RPMI8226 (cell line): Measurements from ENCODE around the gene TNFSF13.

Source experiments
- DNase-seq: peaks from one replicate; pipeline ENCODE4 v3.0.0-alpha.2; 2015

The TNFSF13 gene, protein sequence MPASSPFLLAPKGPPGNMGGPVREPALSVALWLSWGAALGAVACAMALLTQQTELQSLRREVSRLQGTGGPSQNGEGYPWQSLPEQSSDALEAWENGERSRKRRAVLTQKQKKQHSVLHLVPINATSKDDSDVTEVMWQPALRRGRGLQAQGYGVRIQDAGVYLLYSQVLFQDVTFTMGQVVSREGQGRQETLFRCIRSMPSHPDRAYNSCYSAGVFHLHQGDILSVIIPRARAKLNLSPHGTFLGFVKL

DNA sequence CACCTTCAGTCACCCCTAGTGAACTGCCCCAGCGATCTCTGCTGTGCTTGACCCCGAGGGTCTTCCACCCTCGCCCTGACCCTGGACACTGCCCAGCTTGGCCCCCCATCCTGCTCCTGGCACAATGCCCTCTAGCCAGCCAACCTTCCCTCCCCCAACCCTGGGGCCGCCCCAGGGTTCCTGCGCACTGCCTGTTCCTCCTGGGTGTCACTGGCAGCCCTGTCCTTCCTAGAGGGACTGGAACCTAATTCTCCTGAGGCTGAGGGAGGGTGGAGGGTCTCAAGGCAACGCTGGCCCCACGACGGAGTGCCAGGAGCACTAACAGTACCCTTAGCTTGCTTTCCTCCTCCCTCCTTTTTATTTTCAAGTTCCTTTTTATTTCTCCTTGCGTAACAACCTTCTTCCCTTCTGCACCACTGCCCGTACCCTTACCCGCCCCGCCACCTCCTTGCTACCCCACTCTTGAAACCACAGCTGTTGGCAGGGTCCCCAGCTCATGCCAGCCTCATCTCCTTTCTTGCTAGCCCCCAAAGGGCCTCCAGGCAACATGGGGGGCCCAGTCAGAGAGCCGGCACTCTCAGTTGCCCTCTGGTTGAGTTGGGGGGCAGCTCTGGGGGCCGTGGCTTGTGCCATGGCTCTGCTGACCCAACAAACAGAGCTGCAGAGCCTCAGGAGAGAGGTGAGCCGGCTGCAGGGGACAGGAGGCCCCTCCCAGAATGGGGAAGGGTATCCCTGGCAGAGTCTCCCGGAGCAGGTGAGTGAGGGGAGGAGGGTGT lies at the start of gene TNFSF13:
Gene TNFSF13 (plus strand): TSS at position 207 of the 776 bp plus-strand sequence. CDS start 290 bp downstream, at position 497.
- peak; percentile 25 for DNase-seq

DNA sequence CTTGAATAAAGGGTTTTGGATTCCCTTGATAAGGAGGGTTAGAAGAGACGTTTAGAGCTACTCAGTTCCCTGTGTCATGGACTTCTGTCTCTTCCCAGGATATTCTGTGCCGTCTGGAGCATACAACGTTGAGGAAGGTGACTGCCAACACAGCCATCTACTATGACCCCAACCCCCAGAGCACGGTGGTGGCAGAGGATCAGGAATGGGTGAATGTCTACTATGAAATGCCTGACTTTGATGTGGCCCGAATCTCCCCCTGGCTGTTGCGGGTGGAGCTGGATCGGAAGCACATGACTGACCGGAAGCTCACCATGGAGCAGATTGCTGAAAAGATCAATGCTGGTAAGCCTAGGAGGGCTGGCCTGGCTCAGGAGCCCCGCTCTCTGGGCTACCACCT lies 49.7 kb upstream of the TNFSF13 start:
- DNase-seq: no peak

DNA sequence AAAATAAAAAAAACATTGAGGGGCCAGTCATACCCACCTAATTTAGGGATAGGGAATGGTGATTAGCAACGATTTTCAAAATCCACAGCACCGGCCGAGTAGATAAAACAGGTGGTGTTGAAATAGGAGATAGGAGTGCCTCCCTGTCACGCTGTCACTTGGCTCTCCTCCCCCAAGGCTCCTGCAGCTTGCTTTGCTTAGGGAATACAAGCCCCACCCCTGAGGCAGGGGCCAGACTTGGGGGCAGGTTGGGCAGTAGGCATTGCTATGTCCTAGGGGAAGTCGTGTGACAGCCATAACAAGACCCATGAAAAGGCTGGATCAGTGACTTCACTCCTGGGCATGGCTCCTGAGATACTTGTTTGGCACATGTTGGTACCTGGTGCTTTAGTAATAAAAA lies 48.6 kb upstream of the TNFSF13 start:
- no peak for DNase-seq

DNA sequence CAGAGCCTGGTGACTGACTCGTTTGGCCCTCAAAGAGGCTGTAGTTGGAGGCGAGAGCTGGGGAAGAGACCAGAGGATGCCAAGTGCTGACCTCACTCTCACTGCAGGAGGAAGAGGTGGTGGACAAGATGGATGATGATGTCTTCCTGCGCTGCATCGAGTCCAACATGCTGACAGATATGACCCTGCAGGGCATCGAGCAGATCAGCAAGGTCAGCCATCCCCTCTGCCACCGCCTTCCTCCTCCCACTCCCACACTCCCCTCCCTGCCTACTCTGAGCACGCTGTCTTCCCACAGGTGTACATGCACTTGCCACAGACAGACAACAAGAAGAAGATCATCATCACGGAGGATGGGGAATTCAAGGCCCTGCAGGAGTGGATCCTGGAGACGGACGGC lies 47.4 kb upstream of the TNFSF13 start:
- DNase-seq: no peak

DNA sequence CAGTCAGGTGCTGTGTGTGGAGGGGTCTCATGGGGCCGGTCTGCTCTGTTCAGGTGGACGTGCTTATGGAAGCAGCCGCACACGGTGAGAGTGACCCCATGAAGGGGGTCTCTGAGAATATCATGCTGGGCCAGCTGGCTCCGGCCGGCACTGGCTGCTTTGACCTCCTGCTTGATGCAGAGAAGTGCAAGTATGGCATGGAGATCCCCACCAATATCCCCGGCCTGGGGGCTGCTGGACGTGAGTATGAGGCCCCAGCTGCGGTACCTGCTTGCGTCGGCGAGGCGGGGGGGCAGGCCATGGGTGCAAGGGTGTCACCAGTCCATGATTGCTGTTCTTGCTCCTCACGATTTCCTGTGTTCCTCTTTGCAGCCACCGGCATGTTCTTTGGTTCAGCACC lies 46.4 kb upstream of the TNFSF13 start:
- DNase-seq: no peak

DNA sequence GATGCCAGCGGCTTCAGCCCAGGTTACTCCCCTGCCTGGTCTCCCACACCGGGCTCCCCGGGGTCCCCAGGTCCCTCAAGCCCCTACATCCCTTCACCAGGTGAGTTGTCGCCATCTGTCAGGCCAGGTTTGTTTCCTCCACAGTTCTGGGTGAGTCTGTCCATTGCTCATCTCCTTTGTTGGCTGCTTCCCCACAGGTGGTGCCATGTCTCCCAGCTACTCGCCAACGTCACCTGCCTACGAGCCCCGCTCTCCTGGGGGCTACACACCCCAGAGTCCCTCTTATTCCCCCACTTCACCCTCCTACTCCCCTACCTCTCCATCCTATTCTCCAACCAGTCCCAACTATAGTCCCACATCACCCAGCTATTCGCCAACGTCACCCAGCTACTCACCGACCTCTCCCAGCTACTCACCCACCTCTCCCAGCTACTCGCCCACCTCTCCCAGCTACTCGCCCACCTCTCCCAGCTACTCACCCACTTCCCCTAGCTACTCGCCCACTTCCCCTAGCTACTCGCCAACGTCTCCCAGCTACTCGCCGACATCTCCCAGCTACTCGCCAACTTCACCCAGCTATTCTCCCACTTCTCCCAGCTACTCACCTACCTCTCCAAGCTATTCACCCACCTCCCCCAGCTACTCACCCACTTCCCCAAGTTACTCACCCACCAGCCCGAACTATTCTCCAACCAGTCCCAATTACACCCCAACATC lies 45.6 kb upstream of the TNFSF13 start:
- no peak for DNase-seq

DNA sequence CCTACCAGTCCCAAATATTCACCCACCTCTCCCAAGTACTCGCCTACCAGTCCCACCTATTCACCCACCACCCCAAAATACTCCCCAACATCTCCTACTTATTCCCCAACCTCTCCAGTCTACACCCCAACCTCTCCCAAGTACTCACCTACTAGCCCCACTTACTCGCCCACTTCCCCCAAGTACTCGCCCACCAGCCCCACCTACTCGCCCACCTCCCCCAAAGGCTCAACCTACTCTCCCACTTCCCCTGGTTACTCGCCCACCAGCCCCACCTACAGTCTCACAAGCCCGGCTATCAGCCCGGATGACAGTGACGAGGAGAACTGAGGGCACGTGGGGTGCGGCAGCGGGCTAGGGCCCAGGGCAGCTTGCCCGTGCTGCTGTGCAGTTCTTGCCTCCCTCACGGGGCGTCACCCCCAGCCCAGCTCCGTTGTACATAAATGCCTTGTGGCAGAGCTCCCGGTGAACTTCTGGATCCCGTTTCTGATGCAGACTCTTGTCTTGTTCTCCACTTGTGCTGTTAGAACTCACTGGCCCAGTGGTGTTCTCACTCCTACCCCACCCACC lies 44.6 kb upstream of the TNFSF13 start:
- DNase-seq: no peak

DNA sequence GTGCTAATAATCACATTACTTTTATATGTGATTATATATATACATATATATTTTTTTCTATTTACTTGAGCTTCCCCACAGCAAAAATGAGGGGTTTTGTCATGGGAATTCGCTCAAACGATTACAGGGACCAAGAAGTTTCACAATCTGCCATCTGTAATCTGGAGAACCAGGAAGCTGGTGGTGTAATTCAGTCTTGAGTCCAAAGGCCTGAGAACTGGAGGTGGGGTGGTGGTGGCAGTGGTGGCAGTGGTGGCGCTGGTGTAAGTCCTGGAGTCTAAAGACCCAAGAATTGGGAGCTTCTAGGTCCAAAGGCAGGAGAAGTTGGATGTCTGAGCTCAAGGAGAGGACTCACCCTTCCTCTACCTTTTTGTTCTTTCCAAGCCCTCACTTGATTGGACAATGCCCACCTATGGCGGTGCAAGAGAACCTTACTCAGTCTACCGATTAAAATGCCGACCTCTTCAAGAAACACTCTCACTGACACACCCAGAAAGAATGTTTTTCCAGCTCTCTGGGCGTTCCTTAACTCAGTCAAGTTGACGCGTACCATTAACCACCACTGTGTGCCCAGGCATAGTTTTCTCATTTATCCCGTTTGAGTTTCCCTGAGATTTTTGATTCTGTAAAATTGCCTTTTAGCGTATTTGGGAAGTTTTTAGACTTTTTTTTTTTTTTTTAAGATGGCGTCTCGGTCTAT lies 42.5 kb upstream of the TNFSF13 start:
- DNase-seq: no peak

DNA sequence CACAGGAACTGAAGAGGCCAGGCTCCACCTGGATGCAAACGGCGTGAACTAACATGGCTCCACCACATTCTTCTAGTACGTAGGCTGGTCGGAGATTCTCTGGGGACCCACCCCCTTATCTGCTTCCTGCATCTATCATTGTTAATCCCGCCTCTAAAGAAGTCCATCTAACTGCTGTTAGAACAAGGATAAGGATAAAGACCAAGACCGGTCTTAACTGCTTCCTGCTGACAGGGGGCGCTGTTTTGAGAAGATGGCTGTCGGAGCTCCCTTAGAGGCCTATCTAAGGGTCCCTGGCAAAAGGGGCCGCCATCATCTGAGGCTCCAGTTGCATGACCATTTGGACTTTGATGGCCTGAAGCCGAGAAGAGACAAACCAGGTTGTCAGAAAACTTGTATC lies 35.5 kb upstream of the TNFSF13 start:
- DNase-seq: peak; percentile 32

DNA sequence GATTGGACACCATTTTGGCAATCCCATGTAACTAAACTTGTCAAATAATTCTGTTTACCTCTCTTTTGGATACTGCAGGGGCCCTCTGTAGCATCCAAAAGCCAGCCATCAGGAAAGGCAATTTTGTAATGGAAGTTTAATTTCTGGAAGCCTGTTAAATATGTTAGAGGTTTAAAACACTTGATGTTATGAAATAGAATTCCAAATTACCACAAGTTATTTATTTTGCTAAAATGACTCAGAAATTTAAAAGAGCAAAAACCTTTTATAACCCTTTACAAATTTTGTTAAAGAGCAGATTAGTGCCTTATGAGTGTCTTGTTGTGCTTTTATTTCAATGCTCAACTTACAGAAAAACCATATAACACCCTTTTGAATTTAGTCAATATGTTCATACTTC lies 29.7 kb upstream of the TNFSF13 start:
- DNase-seq: no peak

DNA sequence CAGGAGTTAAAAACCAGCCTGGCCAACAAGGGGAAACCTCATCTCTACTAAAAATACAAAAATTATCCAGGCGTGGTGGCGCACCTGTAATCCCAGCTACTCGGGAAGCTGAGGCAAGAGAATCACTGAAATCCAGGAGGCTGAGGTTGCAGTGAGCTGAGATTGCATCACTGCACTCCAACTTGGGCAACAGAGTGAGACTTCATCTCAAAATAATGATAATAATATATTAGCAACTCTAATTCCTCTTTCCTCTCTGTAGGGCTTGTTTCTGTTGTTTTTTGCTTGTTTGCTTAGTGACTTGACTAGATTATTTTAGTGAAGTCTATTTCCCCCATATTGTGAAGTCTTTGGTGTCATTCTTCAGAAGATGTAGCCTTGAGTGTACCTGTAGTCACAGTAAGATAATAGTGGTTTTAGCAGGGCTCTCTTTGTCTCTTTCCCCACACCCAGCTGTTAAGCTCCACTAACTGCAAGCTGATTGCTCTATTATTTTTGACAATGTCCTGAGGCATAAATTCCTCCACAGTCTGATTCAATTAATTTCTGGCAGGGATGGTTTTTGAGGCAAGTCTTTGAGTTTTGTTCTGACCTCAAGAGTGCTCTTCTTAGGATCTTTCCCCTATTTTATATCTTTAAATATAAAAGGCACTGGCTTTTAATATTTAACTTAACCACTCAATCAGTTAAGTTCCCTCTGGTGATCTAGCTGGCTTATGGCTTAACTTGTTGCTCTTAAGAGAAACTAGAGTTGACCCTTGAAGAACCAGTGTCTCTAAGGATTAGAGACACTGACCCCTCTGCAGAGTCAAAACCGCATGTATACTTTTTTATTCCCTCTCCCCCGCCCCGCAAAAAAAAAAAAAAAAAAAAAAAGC lies 28.3 kb upstream of the TNFSF13 start:
- no peak for DNase-seq

DNA sequence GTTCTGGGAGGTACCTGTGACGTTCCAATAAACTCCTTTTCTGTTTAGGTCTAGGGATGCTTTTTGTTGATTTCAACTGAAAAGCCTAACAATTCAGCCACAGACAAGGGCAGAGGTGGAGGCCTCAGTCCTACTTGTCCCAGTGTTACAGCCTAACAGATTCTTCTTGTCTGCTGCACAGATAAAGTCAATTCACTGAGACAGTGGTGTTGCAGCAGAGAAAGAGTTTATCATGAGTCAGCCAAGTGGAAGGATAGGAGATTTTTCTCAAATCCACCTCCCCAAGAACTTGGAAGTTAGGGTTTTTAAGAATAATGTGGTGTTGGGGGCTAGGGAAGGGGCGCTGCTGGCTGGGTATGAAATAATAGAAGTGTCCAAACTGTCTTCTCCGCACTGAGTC lies 20.5 kb upstream of the TNFSF13 start:
- no peak for DNase-seq

DNA sequence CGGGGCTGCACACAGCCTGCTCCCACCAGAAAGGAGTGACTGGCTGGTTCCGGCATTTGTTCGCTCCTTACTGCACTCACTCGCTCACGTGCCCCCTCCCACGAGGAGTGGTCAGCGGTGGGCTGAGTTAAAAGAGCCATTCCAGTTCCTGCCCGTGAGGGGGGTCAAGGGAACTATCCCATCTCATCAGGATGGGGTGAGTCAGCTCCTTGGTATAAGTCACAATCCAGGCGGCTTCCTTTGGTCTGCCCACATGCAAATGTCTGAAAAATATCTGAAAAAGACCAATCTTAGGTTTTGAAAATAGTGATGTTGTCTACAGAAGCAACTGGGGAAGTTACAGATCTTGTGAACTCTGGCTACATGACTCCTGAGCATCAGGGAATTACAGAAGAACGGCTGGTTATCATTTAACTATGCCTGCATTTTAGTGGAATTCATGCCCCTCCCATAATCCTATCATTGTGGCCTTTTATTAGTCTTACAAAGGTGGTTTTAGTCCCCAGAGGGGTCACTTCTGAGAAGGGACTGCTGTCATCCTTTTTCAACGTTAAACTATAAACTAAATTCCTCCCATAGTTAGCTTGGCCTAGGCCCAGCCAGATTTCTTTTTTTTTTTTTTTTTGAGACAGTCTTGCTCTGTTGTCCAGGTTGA lies 19.5 kb upstream of the TNFSF13 start:
- no peak for DNase-seq

DNA sequence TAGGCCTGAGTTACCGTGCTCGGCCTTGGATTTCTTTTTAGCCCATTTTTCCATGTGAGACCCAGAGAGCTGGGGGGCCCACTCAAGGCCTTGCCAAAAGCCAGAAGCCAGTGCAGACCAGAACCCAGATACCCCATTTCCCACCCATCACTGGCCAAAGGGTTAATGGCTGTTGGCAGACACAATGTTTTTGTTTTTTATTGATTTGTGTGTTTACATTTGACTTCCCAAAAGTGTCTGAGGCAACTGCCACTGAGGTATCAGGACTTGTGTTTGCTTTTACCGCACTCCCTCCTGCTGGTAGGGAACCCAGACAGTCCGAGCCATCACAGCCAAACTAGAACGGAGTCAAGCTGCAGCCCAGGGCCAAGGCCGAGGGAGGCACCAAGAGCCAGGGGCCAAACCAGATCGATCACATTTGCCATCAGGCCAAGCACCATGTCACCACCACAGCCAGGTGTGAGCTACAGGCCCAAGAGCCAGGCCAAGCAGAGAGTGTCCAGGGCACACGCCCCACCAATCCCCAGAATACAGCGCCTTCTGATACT lies 17.4 kb upstream of the TNFSF13 start:
- DNase-seq: no peak

DNA sequence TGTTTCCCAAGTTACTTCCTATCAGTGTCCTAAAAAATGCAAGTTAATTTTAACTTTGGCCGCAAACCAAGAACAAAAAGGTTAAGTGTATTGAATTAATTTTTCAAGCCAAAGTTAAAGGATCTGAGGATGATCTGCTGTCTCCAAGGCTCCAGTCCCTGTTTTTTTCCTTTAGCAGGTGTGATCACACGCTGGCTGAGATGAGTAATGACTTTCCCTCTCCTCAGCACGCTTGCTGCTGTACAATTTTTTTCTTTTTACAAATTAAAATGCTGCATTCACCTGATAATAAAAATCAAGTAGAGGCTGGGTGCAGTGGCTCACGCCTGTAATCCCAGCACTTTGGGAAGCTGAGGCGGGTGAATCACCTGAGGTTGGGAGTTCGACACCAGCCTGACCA lies 13.6 kb upstream of the TNFSF13 start:
- no peak for DNase-seq

DNA sequence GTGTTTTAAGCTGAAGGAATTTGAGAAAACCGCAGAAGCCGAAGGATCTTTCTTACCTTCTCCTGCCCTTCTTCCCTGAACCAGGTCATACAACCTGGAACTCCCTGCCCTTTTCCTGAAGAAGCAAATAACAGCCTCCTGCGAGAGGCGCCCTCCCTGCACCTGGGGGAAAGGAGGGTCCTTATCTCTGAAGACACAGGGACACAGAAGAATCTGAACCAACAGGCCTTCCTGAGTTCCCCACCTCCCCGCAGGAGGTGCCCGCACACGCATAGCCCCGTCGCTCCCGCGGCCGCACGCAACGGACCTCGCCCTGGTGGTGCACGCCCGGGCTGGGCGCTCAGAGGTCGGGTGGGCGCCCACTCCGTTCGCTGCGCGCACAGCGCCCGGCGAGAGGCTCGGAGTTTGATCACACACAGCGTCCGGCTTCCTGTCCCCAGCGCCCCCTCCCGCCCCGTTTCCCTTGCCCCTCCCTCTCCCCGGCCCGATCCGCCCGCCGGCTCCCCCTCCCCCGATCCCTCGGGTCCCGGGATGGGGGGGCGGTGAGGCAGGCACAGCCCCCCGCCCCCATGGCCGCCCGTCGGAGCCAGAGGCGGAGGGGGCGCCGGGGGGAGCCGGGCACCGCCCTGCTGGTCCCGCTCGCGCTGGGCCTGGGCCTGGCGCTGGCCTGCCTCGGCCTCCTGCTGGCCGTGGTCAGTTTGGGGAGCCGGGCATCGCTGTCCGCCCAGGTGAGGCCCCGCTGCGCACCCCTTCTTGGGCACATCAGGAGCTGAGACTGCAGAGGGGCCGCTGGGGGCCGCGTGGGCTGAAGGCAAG lies 9.8 kb upstream of the TNFSF13 start, which contains the start of gene TNFSF12:
Gene TNFSF12 (plus strand): TSS at position 474 of the 816 bp plus-strand sequence. CDS start 96 bp downstream, at position 570.
- no peak for DNase-seq

DNA sequence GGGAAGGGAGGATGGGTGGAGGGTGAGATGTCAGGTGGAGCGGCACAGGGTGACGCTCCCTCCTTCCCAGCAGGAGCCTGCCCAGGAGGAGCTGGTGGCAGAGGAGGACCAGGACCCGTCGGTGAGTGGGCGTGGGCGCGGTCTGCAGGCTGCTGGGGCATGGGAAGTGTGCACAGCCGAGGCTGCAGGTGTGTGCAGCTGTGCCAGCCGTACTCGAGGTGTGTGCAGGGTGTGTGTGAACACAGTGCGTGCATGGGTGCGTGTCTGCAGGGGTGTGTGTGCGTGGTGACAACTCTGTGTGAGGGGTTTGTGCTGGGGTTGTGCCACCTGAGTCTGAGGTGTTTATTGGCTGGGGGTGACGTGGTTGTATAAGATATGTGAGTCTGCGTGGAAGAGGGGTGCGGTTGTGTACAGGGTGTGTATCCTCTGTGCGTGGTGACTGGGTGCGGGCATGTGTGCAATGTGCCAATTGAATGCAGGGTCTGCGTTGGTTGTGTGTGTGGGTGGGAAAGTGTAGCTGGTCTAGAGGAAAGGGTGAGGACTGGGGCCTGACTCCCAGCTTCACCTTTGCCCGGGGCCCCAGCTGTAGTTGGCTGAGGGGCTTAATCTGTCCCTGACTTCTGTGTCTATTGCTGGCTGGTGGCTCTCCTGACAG lies 9.0 kb upstream of the TNFSF13 start:
- DNase-seq: no peak

DNA sequence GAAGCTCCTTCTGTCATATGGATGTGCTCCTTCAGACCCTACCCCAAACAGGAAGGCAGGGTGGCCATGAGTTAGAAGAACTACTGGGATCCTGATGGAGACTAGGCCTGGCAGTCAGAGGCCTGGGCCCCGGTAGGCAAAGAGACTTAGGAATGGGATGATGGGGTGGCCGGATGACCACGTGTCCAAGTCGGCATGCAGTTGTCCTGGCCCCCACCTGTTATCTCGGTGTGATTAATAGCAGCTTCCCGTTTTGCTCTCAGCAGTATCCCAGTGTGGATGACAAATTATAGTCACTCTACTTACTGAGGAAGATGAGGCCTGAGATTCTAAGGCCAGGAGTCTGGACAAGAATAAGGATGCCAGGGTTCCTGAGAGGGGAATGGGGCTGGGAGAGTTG lies 8.2 kb upstream of the TNFSF13 start:
- DNase-seq: no peak

DNA sequence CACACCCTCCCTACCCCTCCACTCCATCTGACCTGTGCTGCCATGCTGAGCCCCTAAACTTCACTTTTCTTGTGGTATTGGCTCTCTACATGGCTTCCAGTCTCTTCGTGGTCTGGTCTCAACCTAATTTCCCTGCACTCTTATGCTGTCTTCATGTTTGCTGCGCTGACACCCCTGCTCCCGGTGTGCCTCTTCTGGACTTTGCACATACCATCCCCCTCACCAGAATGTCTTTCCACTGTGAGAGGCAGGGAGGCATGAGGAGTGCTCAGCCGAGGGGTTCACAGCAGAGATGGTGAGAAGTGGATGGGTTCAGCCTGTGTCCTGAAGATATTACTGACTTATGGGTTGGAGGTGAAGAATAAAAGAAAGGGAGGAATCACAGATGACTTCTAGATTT lies 7.2 kb upstream of the TNFSF13 start:
- no peak for DNase-seq
